B cell (primary cell): ENCODE data around the gene RAB26. TPM values are rescaled to one million over a fixed set of nuclear protein-coding genes. Genes with fewer than 3 reads are reported as not detected.
A peak's percentile ranks its signal among the peaks of the same experiment; 100 is the strongest.

Experiments used
- ATAC-seq: fragments of 200-7000 bp; cut with Tn5 transposase; one replicate; pipeline ENCODE4 v1.10.0; 2021; ENCODE audit warnings: low read depth, mild to moderate bottlenecking, moderate number of reproducible peaks, moderate library complexity
- CTCF ChIA-PET: fragments of 350-600 bp; sonication (Branson Sonifier 250); formaldehyde crosslinking; loops from one replicate; lab custom pipeline; 2021; ENCODE audit warnings: antibody characterized with exemption, inconsistent platforms; lab: Charles Lee
- POLR2A ChIA-PET: fragments of 350-600 bp; sonication (Branson Sonifier 250); formaldehyde crosslinking; loops from one replicate; lab custom pipeline; 2021; ENCODE audit warnings: antibody characterized with exemption; lab: Charles Lee
- DNase-seq: peaks from one replicate; pipeline ENCODE4 v3.0.0; 2013
- H2AFZ ChIP-seq: 2 replicates; pipeline ENCODE4 v1.6.1; 2012; ENCODE audit warnings: mild to moderate bottlenecking, low read depth, low read length; ENCODE audit not compliant: insufficient read depth, poor library complexity, severe bottlenecking
- H3K27ac ChIP-seq, 2 donors: 1 replicate in 1 of 2; 2 replicates in 1 of 2; pipeline ENCODE4 v1.5.1; 2012 to 2013; ENCODE audit warnings: low read length in 2 of 2, mild to moderate bottlenecking in 2 of 2, moderate library complexity in 1 of 2
- H3K27me3 ChIP-seq, 4 experiments: fragments of 200-600 bp in 1 of 4; sonication (generic) in 1 of 4; replicated peaks in 1 of 4; 1 replicate in 2 of 4; 2 replicates in 2 of 4; pipeline versions ENCODE4 v1.6.1 to v1.7.0; 2013 to 2016; ENCODE audit warnings: low read length in 3 of 4, mild to moderate bottlenecking in 2 of 4, mixed read lengths in 1 of 4, moderate library complexity in 1 of 4; ENCODE audit not compliant: insufficient read depth in 4 of 4, control insufficient read depth in 3 of 4; ENCODE audit errors: control extremely low read depth in 1 of 4
- H3K36me3 ChIP-seq, 2 experiments: replicated peaks in 1 of 2; 1 replicate in 1 of 2; 2 replicates in 1 of 2; pipeline versions ENCODE4 v1.6.1 to v1.7.1; 2013; ENCODE audit warnings: low read length in 1 of 2; ENCODE audit not compliant: insufficient read depth in 2 of 2, control insufficient read depth in 1 of 2; ENCODE audit errors: control extremely low read depth in 1 of 2, extremely low read depth in 1 of 2
- H3K4me1 ChIP-seq, 2 donors: fragments of 200-600 bp in 1 of 2; sonication (generic) in 1 of 2; 1 replicate in 1 of 2; 2 replicates in 1 of 2; pipeline versions ENCODE4 v1.5.1 to v1.6.1; 2013 to 2017; ENCODE audit warnings: low read length in 2 of 2; ENCODE audit not compliant: control insufficient read depth in 2 of 2, insufficient read depth in 2 of 2
- H3K4me2 ChIP-seq: replicated peaks from 2 replicates; pipeline ENCODE3; 2012; ENCODE audit warnings: mild to moderate bottlenecking, low read depth, low read length; ENCODE audit not compliant: poor library complexity, severe bottlenecking
- H3K4me3 ChIP-seq, 5 experiments: fragments of 200-600 bp in 1 of 5; sonication (generic) in 1 of 5; 1 replicate in 3 of 5; 2 replicates in 2 of 5; pipeline versions ENCODE4 v1.5.1 to v1.7.0; 2011 to 2016; ENCODE audit warnings: low read length in 4 of 5, mild to moderate bottlenecking in 4 of 5, low read depth in 2 of 5, control low read depth in 1 of 5, moderate library complexity in 1 of 5; ENCODE audit not compliant: insufficient read depth in 1 of 5; ENCODE audit errors: control extremely low read depth in 1 of 5, extremely low read depth in 1 of 5
- H3K79me2 ChIP-seq: fragments of 200-600 bp; sonication (generic); one replicate; pipeline ENCODE4 v1.6.0; 2016; ENCODE audit warnings: low read length; ENCODE audit not compliant: control insufficient read depth, insufficient read depth
- H3K9ac ChIP-seq: fragments of 200-600 bp; sonication (generic); 2 replicates; pipeline ENCODE4 v1.6.1; 2017; ENCODE audit warnings: mild to moderate bottlenecking, low read length, moderate library complexity
- H3K9me3 ChIP-seq, 3 donors: one replicate each; pipeline versions ENCODE4 v1.6.1 to v1.7.1; 2013; ENCODE audit warnings: low read length in 2 of 3; ENCODE audit not compliant: control insufficient read depth in 2 of 3, insufficient read depth in 1 of 3; ENCODE audit errors: control extremely low read depth in 1 of 3
- H4K20me1 ChIP-seq: 2 replicates; pipeline ENCODE4 v1.6.0; 2012; ENCODE audit warnings: mild to moderate bottlenecking, low read length; ENCODE audit not compliant: insufficient read depth, control insufficient read depth, poor library complexity, severe bottlenecking
- H3K27ac Mint-ChIP-seq: one replicate; pipeline ENCODE4 v1.8.0; 2021; ENCODE audit warnings: mixed read lengths
- H3K27me3 Mint-ChIP-seq: one replicate; pipeline ENCODE4 v1.8.0; 2021; ENCODE audit warnings: mixed read lengths
- H3K4me1 Mint-ChIP-seq: one replicate; pipeline ENCODE4 v1.8.0; 2021; ENCODE audit warnings: mixed read lengths
- H3K4me3 Mint-ChIP-seq: one replicate; pipeline ENCODE4 v1.8.0; 2021; ENCODE audit warnings: mixed read lengths
- H3K9me3 Mint-ChIP-seq: one replicate; pipeline ENCODE4 v1.8.0; 2022; ENCODE audit warnings: mixed read lengths; ENCODE audit not compliant: insufficient read depth
- EZH2 ChIP-seq: IDR thresholded peaks from 2 replicates; pipeline ENCODE4 v1.6.1; 2012; ENCODE audit warnings: borderline replicate concordance, low read depth, mild to moderate bottlenecking, moderate library complexity, low read length; ENCODE audit not compliant: insufficient read depth, poor library complexity, severe bottlenecking
- WGBS: methylation state at CpG from one replicate; pipeline ENCODE4 v1.1.5; 2013; ENCODE audit warnings: missing lambda C conversion rate; ENCODE audit not compliant: insufficient coverage; 5-methylcytosine and 5-hydroxymethylcytosine counted together
- intact Hi-C: fragments of 100-400 bp; cut with micrococcal nuclease; formaldehyde crosslinking; loops from one replicate; pipeline ENCODE4 v1.10.0; 2022
- polyA plus RNA-seq: library from polyadenylated mRNA; depleted of rRNA; stranded (reverse); fragments of >200 nt; gene quantifications from 2 replicates; pipeline ENCODE4 v1.2.3, GENCODE V29; 2012
- total RNA-seq, 2 donors: library from RNA; stranded (reverse); fragments of 120-200 nt in 1 of 2; gene quantifications; 1 replicate in 1 of 2; 2 replicates in 1 of 2; pipeline versions ENCODE4 v1.2.3 to v1.2.4, GENCODE V29; 2013 to 2022
- TF ChIP-seq, protein P1 (sequence below): fragments of 200-600 bp; IDR thresholded peaks from one replicate; pipeline ENCODE4 v1.8.0; 2022; ENCODE audit warnings: antibody characterized with exemption, mild to moderate bottlenecking

Gene RAB26
- total and polyA plus RNA-seq, 2 donors (not counting 1 experiment from before 2014, with no cell fraction given), result 0.62 to 1.2 TPM

GRCh38 chr16:2159175-2159838 lies 10.9 kb downstream of the RAB26 start:
- Mint-ChIP-seq H3K4me1 (peaks cover 42% of the 10 kb centered on the region), H3K9me3 (no peaks in the 10 kb centered on the region), H3K4me3 (no peak overlapping the region), H3K27me3 (no peaks in the 10 kb centered on the region), H3K27ac (no peak overlapping the region)
- H4K20me1 ChIP-seq, result peaks cover 79% of the 10 kb centered on the region
- H3K9ac ChIP-seq, result no peak overlapping the region
- no peak overlapping the region for H3K4me3 ChIP-seq
- no peaks in the 10 kb centered on the region for H3K27me3 ChIP-seq
- DNase-seq (no peak), ATAC-seq (no peak)
- WGBS, result 96% methylated on average over 22 of the region's 24 CpGs
- no peak overlapping the region for H3K27ac ChIP-seq
- peaks cover 0 to 2% of the 10 kb centered on the region in 2 experiments for H3K36me3 ChIP-seq
- peak overlapping the region; percentile 38 for H3K4me2 ChIP-seq
- POLR2A ChIA-PET, result no interaction called here
- H2AFZ ChIP-seq, result no peak overlapping the region
- intact Hi-C loops, result loop anchor here (5.0 to 10.0 kb wide), 2 partner anchors 108 to 745 kb away; partner anchors contain the start of gene RNPS1
- peaks cover 0 to 3% (median 0%) of the 10 kb centered on the region in 3 donors for H3K9me3 ChIP-seq
- H3K79me2 ChIP-seq, result peaks cover 88% of the 10 kb centered on the region
- H3K4me1 ChIP-seq, result peaks cover 13 to 45% of the 10 kb centered on the region in 2 donors
- TF ChIP-seq, protein P1, sequence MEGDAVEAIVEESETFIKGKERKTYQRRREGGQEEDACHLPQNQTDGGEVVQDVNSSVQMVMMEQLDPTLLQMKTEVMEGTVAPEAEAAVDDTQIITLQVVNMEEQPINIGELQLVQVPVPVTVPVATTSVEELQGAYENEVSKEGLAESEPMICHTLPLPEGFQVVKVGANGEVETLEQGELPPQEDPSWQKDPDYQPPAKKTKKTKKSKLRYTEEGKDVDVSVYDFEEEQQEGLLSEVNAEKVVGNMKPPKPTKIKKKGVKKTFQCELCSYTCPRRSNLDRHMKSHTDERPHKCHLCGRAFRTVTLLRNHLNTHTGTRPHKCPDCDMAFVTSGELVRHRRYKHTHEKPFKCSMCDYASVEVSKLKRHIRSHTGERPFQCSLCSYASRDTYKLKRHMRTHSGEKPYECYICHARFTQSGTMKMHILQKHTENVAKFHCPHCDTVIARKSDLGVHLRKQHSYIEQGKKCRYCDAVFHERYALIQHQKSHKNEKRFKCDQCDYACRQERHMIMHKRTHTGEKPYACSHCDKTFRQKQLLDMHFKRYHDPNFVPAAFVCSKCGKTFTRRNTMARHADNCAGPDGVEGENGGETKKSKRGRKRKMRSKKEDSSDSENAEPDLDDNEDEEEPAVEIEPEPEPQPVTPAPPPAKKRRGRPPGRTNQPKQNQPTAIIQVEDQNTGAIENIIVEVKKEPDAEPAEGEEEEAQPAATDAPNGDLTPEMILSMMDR, result no peak
- TF ChIP-seq EZH2, result no peak
- CTCF ChIA-PET, result no interaction called here

GRCh38 chr16:2160915-2161551 lies 12.6 kb downstream of the RAB26 start:
- Histone ChIP-seq H3K9ac (no peak overlapping the region), H3K4me1 (peaks cover 10 to 37% of the 10 kb centered on the region in 2 donors), H2AFZ (no peak overlapping the region), H3K4me2 (peak overlapping the region; percentile 25), H3K36me3 (peaks cover 0 to 5% of the 10 kb centered on the region in 2 experiments), H3K4me3 (no peak overlapping the region), H3K79me2 (peaks cover 82% of the 10 kb centered on the region), H4K20me1 (peaks cover 75% of the 10 kb centered on the region), H3K27me3 (no peaks in the 10 kb centered on the region), H3K27ac (no peak overlapping the region), H3K9me3 (peaks cover 0 to 14% (median 0%) of the 10 kb centered on the region in 3 donors)
- ChIA-PET POLR2A (no interaction called here), CTCF (interaction anchor here (1.3 to 1.9 kb wide), 2 partner anchors 21 to 34 kb away, joined by 5 read pairs; no protein-coding TSS in a partner anchor)
- Mint-ChIP-seq H3K9me3 (no peaks in the 10 kb centered on the region), H3K4me1 (peaks cover 32% of the 10 kb centered on the region), H3K27ac (peak overlapping the region; percentile 56), H3K27me3 (no peaks in the 10 kb centered on the region), H3K4me3 (peak overlapping the region; percentile 19)
- TF ChIP-seq EZH2, result no peak
- TF ChIP-seq, protein P1, result no peak
- WGBS, result 72% methylated on average over 15 of the region's 20 CpGs
- DNase-seq, result no peak
- intact Hi-C loops, result no loop called here
- ATAC-seq, result peak; percentile 12
